HG03460 (cell line): ENCODE data around the gene SLC6A3.
"Not testable (repeated sequence)": the region's sequence is repeated elsewhere in the genome, so short reads cannot be mapped to it uniquely, and the experiment has no call there.

ENCODE experiments used
- ATAC-seq: cut with Tn5 transposase; IDR thresholded peaks from one replicate; pipeline ENCODE4 v1.9.1; 2021; ENCODE audit not compliant: unreplicated experiment

Gene SLC6A3

GRCh38 chr5:1478271-1479035, 33.2 kb upstream of the SLC6A3 start:
- ATAC-seq = no peak

- no peak for ATAC-seq
Observed at GRCh38 chr5:1477341-1477740, 32.1 kb upstream of the SLC6A3 start.

GRCh38 chr5:1476967-1477310, 31.7 kb upstream of the SLC6A3 start:
- no peak for ATAC-seq

DNA sequence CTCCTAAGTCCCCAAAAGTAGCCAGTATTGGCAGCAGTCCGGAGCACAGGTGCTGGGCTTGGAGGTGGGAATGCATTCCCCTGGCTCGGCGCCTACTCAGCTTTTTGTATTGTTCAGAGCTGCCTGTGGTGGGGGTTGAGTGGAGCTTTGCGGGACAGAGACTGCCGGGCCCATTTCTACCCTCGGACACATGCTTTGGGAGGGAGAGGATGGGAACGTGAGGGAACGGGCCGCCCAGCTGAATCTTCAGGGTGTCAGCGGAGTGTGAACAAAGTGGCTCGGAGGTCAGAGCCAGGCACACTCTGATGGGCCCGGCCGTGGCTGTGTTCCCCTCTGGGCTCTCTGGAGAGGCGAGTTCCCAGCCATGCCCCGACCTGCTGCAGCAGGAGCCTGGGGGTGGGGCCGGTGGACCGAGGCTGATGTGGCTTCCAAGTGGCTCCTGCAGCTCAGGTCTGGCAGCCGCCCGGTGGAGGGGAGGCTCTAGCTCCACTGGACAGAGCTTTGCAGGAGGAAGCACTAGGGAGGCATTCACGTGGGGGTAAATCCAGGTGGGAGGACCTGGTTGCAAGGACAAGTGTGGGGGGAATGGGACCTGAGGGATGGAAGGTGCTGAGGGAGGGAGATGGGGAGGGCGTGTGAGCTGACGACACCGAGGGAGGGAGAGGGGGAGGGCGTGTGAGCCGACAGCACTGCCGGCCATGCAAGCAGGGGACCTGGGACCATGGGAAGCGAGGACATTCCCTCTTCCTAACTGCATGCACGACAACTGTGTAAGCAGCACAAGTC, 31.1 kb upstream of the SLC6A3 start:
- ATAC-seq = no peak

GRCh38 chr5:1475544-1475900, 30.3 kb upstream of the SLC6A3 start:
- not testable (repeated sequence) for ATAC-seq

DNA sequence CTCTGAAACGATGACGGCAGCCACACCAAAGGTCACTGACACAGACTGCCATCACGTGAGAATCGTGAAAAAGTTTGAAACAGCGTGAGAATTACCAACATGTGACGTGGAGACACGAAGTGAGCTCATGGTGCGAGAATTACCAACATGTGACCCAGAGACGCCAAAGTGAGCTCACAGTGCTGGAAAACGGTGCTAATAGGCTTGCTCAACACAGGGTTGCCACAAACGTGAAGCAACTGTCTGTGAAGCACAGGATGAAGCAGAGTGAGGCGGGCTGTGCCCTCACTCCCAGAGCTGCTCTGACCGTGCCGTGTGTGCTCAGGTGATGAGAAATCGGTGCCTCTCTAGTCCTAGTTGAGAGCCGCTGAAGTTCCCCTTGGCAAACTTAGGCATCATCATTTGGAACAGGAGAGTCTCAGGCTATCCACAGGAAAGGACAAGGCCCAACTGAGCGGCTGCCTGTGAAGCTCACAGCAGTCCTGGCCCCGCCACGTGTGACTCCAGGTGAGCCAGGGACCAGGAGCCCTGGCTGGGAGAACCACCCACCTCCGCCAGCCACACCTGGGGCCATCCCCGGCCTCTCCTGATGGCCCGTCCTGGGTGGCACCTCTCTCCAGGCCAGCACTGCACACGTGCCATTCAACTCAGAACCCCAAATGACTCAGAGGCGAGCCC, 29.8 kb upstream of the SLC6A3 start:
- ATAC-seq = no peak

DNA sequence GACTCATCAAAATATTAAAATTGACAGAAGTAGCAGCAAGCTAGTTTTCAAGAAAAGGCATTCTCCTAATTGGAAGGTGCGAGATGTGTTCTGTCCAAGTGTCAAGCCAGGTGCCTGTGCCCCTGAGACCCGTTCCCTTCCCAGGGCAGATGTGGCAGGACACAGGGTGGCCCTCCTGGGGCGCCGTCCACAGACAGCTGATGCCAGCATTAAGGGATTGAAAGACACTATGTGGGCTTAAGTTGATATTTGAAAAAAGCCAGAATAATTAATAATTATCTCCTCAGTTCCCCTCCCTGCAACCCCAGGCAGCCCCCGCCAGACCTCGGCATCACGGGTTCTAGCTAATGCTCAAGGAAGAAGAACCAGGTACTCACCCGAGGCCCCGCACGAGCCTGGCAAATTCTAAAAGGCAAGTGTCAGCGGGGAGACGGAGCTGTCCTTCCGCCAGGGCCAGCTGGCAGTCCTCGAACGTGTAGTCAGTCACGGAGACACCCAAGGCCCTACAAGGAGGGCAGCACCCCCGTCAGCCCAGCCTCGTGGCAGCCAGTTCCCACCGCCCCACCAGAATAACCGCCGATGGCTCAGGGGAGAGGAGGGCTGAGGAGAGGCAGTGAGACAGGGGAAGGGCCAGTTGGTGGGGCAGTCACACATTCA, 29.1 kb upstream of the SLC6A3 start:
- no peak for ATAC-seq

DNA sequence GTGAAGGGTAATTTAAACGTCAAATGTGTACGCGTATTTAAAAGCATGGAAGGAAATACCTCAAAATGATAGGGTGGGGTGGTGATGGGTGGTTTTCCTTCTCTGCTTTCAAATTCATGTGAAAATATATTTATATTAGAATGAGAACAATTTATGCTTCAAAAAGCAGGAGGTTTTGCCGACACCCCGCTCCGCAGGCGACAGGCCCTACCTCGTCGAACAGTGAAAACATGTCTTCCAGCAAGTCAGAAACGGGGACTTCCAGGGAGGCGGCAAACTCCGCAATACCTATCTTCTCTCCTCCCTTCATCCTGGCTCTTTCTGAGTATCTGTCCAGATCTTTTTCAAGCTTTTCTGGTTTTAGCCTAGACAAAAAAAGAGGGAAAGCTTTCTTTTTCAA, 28.5 kb upstream of the SLC6A3 start:
- no peak for ATAC-seq

DNA sequence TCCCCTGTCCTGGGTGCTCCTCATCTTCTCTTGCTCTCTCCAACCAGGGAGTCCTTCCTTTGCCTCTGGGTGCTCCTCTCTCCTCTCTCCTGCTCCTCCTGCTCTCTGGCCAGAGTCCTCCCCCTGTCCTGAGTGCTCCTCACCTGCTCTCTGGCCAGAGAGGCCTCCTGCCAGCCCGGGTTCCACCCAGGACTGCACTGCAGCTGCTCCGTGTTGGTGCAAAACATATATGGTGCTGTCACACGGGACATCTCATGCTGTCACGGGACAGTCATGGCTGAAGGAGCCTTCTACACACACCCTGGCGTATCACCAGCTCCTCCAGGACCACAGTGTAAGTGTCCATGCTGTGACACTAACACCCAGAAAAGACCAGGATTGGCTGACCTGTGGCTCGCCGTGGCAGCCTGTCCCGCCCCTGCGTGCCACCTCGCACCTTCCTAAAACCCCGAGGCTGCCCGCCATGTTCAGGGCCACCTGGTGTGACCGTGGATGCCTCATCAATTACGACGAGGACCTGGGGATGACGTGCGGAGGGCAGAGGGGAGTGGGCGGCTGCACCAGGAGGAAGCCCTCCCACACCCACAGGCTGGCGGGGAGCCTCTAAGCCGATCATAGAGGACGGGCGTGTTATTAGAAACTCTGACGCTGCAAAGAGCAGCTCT, 27.9 kb upstream of the SLC6A3 start:
- no peak for ATAC-seq

DNA sequence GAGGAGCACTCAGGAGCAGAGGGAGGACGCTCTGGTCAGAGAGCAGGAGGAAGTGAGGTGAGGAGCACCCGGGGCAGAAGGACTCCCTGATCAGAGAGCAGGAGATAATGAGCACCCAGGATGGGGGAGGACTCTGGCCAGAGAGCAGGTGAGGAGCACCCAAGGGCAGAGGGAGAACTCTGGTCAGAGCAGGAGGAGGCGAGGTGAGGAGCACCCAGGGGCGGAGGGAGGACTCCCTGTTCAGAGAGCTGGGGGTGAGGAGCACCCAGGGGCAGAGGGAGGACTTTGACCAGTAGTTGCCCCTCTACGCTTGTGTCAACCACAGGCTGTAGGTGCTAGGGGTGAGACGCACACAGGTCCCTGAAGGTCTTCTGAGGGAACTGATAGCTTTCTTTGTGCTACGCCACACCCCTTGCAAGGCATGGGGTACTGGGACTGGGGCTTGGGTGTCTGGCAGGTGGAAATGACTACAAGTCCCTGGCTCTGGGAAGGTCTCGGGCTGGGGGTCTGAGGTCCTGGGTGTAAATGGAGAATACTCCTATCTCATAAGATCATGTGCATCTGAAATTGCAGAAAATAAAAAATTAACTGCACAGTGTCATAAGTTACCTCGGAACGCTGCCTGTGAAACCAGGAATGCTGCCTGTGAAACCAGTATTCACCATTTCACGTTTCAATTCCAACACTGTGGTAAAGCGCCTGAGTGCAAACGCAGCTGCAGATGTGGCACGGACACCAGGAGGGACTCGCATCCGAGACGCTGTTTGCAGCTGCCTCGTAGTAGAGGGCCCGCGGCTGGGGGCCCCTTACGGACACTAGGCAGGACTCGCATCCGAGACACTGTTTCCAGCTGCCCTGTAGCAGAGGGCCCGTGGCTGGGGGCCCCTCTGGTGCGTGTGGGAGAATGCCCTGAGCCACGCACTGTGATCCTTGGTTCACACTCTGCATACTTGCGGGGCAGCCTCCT, 27.0 kb upstream of the SLC6A3 start:
- no peak for ATAC-seq

DNA sequence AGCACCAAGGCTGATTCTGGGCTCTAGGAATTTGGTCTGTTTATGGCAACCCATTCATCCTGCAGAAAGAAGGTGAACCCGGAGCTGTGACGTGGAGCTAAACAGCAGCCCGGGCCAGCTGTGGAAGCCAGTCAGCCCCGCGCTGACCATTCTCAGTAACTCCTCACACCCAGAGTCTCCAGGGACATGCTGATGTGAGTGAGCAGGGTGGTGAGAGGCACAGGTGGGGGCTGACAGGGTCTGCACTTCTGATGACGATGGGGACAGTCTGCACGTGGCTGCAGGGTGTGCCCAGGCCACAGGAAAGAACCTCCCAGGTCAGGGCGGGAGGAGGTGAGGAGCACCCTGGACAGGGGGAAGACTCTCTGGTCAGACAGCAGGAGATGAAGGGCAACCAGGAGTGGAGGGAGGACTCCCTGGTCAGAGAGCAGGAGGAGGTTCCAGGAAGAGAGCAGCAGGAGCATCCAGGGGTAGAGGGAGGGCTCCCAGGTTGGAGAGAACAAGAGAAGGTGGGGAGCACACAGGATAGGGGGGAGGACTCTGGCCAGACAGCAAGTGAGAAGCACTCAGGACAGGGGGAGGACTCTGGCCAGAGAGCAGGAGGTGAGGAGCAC, 26.1 kb upstream of the SLC6A3 start:
- ATAC-seq = no peak

GRCh38 chr5:1470762-1471211, 25.5 kb upstream of the SLC6A3 start:
- no peak for ATAC-seq

DNA sequence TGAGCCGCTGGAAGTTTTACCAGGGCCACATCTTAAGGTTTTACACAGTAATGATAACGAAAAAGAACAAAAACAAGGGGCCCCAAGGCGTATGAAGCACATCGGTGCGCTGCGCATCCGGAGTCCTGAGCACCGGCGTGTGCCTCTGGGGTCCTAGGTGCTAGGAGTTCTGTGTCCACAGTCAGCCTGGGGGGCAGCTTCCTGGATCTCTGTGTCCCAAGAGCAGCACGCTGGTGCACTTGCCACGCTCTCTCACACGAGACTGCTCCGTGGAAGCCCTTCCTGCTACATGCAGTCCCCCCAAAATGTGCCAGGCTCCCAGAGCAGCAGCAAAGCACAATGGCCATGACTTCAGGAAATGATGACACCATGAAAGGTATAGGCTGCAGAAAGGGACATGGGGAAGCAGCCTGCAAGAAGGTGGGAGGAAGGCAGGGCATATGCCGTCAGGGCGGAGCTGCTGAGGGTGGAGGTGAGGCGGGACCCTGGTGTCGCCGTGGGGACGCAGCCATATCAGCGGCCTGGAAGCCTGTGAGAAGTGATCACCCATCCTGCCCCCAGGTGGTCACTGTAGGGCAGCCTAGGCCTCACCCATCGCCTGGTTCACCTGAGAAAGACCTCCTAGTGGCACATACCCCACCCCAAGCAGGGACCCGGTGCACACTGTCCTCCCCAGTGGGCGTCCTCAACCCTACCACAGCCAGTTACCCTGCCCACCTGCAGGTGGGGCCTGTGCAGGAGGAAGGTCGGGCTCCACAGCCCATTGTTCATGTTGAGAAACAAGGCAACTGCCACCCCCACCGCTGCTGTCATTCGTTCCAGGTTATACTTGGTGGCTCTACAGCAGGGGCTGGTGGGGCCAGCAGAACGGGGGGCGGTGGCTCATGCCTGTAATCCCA, 23.6 kb upstream of the SLC6A3 start:
- ATAC-seq = no peak

DNA sequence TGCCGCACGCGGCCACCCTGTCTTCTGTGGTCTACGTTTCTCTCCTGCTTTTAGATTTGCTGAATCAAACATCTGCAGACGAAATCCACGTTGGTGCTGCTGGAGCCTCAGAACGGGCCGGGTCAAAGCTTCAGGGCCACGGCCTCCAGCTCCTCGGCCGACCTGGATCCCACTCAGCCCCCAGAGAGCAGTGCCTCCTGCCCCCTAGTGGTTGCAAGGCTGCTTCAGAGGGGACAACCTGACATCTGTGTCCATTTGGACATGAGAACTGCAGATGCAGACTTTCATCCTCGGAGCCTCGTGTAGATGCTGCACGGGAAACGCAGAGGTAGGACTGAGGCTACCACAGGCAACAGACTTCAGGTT, 23.0 kb upstream of the SLC6A3 start:
- ATAC-seq = no peak

DNA sequence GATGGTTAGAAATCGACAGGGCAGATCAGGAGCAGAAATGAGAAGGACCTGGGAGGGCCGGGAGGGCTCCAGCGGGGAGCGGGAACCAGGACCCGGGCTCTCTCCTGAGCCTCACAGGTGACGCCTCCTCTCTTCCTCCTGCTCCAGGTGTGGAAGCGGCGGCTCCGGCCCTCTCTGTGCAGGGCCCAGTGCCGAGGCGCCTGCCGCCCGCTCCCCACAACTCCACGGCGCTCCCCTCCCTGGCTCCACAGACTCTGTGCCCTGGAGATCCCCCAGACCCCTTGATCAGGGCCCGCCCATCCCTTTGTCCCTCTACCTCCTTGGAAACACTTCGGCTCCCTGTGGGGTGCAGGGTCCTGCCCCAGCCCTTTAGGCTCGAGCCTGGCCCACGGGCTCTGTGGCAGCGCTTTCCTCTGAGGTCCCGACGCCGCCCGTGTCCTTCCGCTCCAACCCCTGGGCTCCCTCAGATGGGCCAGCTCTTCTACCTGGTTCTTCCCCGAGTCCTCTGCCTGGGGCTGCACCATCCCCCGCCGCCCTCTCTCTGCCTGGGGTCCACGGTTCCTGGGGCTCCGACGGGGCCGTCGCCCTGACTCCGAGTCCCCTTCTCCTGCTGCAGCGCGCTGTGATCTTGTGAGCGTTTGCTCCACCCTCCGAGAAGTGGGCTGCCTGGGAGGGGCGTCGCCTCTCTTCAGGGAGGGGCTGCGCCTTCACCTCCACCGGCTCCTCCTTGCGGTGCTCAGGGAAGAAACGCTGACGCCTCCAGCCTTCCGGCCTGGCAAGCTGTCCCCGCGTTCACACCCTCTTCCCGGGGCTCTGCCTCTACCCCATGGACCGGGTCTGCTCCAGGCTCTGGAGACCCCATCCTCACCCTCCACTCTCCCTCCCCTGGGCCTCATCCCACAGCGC, 22.4 kb upstream of the SLC6A3 start:
- ATAC-seq = no peak

GRCh38 chr5:1466631-1467265, 21.5 kb upstream of the SLC6A3 start:
- no peak for ATAC-seq

- no peak for ATAC-seq
Observed at GRCh38 chr5:1465966-1466471, 20.8 kb upstream of the SLC6A3 start.
